Vagina (tissue), 2 donors: ENCODE measurements around the gene NUBP2.

Source experiments
- CTCF ChIP-seq, 3 experiments: fragments of 450-650 bp in 2 of 3; fragments of 200-600 bp in 1 of 3; sonication (generic) in 1 of 3; IDR thresholded peaks; one replicate each; pipeline ENCODE4 v1.5.1; 2017 to 2019; ENCODE audit warnings: antibody characterized with exemption in 3 of 3, mild to moderate bottlenecking in 2 of 3, moderate library complexity in 2 of 3
- POLR2A ChIP-seq, 2 donors: fragments of 450-650 bp; IDR thresholded peaks; one replicate each; pipeline ENCODE4 v1.6.1; 2017; ENCODE audit warnings: antibody characterized with exemption in 2 of 2, mild to moderate bottlenecking in 2 of 2, moderate library complexity in 2 of 2

- TF ChIP-seq CTCF (IDR thresholded peaks at IDR 0.05) (no peak), POLR2A (IDR thresholded peaks at IDR 0.05) (no peak)
Measured at GRCh38 chr16:1747934-1748333, 34.8 kb upstream of the NUBP2 start.
